Hematopoietic multipotent progenitor cell treated with erythropoietin and hydrocortisone succinate and interleukin-3 and kit ligand, for 17 days (in vitro differentiated cells): Measurements from ENCODE around the gene ZBED5.
"Not testable (repeated sequence)": the region's sequence is repeated elsewhere in the genome, so short reads cannot be mapped to it uniquely, and the experiment has no call there.

Experiments
- DNase-seq: peaks from one replicate; pipeline ENCODE4 v3.0.0-alpha.2; 2015; ENCODE audit warnings: low spot score

Gene ZBED5

DNA sequence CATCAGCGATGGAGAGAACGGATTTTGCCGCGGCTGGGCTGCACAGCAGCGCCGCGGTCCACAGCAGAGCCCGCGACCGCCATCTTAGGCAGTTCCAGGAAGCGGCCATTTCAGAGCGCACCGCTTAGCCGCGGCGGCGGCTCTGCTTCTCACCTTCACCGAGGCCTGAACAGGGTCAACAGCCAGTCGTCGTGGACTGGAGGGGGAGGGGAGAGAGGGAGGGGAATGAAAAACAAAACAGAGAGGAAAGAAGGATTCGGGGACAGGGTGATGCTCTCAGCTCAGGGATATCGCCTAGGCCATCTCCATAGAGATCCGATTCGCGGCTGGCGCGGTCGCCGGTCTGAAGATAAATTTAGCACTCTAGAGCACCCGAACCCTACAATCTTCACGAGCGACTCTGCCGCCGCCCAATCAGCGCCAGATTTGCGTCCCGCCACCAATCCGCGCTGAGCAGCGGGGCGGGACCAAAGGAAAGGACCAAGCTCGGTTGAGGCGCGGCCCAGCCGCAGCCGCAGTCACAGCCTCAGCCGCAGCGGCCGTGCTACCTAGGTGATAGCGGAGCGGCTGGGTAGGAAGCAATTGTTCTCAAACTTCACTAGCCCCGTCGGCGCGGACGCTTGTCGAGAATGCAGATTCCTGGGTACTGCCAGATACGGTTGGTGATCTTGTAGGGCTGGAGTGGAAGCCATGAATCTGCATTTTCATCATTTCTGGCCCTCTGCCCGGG is at the start of gene ZBED5:
Gene ZBED5, minus strand, starts transcription at position 345 of the 730 bp plus-strand sequence. CDS start 3,108 bp downstream, outside the sequence.
- peak; percentile 96 for DNase-seq

- no peak for DNase-seq
Measured at GRCh38 chr11:10906521-10906920, 48.7 kb upstream of the ZBED5 start.

- no peak for DNase-seq
Measured at GRCh38 chr11:10902301-10903063, 44.6 kb upstream of the ZBED5 start.

DNA sequence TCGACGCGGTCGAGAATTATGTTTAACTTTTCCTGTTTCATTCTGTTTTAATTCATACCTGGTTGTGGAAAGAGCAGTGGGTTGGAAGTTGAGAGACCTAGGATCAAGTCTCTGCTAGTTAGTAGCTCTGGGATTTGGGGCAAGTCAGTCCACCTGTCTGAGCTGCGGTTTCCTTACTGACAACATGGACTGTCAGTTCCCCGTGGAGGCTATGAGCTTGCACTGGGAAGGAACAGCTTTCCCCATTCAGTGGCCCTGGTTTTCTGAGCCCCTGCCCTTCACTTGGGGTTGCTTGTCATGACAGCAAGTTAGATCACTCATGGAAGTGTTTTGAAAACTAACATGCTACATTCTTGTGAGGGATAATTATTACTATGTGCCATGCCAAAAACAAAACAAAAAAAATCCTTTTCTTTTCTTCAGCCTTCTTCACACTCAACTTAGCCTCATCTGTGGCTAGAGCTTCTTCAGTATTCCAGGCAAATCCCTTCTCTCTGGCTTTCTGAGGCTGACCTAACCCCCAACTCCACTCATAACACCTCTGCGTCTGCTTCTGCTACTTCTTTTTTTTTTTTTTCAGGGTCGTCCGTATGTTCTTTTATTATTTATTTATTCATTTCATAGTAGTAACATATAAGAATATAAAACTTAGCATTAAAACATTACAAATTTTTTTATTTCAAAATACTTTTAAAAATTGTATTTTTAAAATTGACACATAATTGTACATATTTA is 43.0 kb upstream of the ZBED5 start:
- no peak for DNase-seq

GRCh38 chr11:10899121-10899830 is 41.4 kb upstream of the ZBED5 start:
- DNase-seq = peak; percentile 77

DNA sequence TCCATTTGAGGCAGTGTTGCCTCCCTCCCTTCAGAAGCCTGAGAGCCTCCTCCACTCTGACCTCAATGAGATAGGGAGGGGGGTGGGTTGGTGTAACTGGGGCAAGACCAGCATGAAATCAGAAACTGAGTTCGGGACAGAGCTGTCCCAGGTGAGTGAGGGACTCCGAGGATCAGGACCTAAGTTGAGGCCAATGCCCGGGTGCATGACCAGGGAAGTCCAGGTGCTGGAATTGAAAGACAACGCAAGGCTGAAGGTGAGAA is 40.8 kb upstream of the ZBED5 start:
- no peak for DNase-seq

- no peak for DNase-seq
Measured at GRCh38 chr11:10898003-10898762, 40.3 kb upstream of the ZBED5 start.

GRCh38 chr11:10897150-10897549 is 39.3 kb upstream of the ZBED5 start:
- no peak for DNase-seq

GRCh38 chr11:10896493-10896892 is 38.6 kb upstream of the ZBED5 start:
- DNase-seq = no peak

DNA sequence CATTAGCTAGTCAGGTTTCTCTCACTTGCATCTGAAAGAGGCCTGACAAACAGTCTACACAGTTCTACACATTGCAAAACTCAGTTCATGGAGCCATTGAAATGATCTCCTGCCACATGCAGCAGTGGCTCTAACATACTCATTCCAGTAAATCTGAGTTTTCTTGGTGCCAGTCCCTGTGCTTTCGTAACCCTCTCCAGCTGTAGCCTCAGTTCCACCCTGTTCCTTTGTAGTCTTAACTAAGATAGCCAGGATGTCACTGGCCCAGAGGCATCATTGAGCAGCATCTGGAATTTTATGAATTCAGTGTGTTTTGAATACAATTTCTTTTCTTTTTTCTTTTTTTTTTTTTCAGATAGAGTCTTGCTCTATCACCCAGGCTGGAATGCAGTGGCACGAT is 37.4 kb upstream of the ZBED5 start:
- no peak for DNase-seq

GRCh38 chr11:10894666-10895065 is 36.8 kb upstream of the ZBED5 start:
- DNase-seq = no peak

- no peak for DNase-seq
Measured at GRCh38 chr11:10893714-10894151, 35.9 kb upstream of the ZBED5 start.

DNA sequence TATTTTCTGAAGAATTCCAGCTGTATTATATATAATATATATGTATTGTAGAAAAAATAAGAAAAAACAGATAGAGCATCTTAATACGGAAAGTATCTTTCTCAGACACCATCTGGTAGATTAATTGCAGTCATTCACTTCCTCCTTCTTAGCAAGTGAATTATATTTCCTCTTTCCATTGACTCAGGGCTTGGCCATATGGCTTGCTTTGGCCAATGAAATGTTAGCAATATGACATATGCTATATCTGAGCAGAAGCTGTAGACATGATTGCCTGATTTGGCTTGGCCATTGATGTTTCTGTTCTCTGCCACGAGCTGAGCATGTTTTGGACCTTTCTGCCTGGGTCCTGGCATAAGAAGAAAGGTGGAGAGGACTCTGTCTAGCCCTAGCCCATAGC is 34.4 kb upstream of the ZBED5 start:
- DNase-seq = no peak

DNA sequence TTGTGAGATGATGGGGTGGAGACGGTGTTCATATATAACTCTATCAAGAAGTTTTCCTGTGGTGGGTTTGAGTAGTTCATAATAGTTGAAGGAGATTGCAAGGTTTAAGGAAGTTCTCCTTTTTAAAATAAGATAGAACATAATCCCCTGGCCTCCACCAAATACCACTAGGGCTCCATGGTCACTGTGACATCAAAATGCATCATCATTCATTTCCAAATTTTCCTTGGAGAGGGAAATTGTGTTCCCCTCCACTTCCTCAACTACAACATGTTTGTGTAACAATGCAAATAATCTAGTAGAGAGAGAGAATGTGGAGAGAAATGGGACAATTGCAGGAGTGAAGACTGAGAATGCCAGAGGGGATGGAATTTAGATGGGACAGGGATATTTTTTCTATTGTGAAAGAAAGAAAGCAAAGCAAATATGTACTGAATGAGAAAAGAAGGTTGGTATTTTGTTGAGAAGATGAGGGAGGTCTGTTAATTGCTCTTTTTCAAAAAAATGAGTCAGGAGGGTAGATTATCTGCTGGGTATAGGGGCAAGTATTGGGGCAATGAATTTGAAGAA is 33.4 kb upstream of the ZBED5 start:
- DNase-seq = no peak

DNA sequence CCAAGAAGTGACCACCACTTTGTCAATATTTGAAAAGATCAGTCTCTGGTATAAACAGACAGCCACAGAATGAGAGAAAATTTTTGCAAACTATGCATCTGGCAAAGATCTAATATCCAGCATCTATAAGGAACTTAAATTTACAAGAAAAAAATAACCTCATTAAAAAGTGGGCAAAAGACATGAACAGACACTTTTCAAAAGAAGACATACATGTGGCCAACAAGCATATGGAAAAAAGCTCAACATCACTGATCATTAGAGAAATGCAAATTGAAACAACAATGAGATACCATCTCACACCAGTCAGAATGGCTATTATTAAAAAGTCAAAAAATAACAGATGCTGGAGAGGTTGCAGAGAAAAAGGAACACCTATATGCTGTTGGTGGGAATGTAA is 32.2 kb upstream of the ZBED5 start:
- DNase-seq = not testable (repeated sequence)

DNA sequence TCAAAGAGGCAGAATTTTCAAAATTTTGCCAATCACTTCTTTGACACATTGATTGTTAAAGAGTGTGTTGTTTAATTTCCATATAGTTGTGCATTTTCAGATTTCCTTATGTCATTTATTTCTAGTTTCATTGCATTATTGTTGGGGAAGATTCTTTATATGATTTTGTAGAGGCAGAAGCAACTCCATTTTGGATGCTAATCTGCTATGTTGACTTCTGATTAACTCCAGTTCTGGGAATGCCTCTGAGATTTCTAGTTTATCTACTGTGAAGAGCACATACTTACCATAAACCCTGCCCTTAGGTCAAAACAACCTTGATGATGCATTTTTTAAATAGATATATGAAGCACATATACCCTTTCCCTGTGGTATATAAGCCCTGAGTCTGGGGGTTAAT is 29.5 kb upstream of the ZBED5 start:
- no peak for DNase-seq

- DNase-seq = no peak
Measured at GRCh38 chr11:10886652-10887250, 28.9 kb upstream of the ZBED5 start.

GRCh38 chr11:10885703-10886363 is 28.0 kb upstream of the ZBED5 start:
- DNase-seq = no peak

DNA sequence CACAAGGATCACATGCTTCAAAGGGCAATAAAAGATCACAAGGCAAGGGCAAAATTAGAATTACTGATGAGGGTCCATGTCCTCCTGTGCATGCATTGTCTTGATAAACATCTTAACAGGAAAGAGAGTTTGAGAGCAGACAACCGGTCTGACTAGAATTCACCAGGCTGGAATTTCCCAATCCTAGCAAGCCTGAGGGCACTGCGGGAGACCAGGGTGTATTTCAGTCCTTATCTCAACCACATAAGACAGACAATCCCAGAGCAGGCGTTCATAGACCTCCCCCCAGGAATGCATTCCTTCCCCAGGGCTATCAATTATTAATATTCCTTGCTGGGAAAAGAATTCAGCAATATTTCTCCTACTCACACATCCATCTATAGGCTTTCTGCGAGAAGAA is 26.4 kb upstream of the ZBED5 start:
- not testable (repeated sequence) for DNase-seq

GRCh38 chr11:10881892-10882291 is 24.0 kb upstream of the ZBED5 start:
- DNase-seq = no peak
